NCI-H146 (cell line): ENCODE measurements around the gene MEDAG.
"Not testable (repeated sequence)": the region's sequence is repeated elsewhere in the genome, so short reads cannot be mapped to it uniquely, and the experiment has no call there.

Experiments
- DNase-seq: peaks from one replicate; lab custom pipeline; 2025; lab: John Stamatoyannopoulos, UW

Gene MEDAG

DNA sequence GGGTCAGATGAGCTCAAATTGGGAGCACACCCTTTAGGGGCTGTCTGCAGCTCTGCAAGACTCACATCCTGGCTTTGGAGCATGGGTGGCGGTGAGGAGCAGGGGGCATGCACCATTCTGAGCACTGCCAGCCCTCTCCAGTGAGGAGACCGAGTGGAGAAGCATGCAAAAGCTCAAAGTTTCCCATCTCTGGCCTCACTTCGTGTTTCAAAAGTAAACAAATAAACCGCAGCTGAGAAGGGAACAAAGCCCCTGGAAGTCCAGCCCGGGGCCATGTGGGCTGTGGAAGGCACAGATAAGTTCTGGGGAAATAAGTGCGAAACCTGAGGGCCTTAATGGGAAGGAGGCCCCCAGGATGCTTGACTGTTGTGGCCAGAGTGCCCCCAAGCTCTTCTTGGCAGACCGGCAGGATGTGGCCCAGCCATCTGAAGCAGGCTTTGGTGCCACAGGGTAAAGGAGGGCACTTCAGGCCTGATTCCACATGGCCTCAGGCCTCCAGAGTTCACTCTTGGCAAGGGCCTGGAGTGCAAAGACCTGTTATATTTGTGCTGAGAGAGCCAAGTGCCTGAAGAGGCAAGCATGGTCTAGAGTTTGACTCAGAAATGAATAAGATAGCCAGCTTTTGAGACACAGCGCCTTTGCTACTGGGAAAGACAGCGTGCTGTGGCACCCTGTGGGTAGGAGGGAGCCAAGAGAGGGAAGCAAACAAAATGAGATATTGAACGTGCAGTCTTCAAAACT is 1.2 kb downstream of the MEDAG start:
- no peak for DNase-seq

DNA sequence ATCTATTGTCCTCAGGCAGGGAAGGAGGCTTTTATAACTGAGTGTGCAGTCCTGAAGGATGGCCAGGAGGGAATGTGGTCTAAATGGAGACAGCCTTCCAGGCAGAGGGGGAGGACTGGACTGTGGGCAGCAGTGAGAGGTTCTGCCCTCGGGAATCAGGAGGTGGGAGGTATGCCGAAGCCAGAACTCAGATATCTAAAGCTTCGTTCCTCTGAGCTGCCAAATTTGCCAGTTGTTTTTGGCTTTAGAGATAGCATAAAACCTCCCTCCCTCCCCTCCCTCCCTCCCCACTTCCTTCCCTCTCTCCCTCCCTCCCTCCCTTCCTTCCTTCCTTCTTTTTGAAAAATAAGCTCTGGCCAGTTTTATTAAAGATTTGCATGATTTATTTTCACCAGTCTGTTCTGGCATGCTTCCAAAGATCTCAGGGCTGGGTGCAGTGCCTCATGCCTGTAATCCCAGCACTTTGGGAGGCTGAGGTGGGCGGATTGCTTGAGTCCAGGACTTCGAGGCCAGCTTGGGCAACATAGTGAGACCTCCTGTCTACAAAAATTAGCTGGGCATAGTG is 2.4 kb downstream of the MEDAG start:
- DNase-seq = no peak

DNA sequence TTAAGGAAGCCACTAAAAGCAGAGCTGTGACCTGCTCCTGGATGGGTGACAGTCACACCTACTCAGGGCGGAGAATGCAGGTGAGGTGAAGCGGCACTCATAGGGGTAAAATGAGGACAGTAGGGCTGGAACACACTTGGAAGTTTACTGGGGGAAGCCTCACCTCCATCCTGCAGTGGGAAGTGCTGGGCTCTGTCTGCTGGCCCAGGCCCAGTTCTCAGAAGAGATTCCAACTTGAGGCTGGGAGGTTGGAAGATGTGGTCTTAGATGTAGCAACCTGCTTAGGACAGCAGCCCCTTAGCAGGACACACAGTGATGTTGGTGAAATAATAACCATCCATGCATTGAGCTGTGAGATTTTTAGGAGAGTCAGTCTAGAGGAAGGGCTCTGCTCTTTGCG is 4.6 kb downstream of the MEDAG start:
- no peak for DNase-seq

DNA sequence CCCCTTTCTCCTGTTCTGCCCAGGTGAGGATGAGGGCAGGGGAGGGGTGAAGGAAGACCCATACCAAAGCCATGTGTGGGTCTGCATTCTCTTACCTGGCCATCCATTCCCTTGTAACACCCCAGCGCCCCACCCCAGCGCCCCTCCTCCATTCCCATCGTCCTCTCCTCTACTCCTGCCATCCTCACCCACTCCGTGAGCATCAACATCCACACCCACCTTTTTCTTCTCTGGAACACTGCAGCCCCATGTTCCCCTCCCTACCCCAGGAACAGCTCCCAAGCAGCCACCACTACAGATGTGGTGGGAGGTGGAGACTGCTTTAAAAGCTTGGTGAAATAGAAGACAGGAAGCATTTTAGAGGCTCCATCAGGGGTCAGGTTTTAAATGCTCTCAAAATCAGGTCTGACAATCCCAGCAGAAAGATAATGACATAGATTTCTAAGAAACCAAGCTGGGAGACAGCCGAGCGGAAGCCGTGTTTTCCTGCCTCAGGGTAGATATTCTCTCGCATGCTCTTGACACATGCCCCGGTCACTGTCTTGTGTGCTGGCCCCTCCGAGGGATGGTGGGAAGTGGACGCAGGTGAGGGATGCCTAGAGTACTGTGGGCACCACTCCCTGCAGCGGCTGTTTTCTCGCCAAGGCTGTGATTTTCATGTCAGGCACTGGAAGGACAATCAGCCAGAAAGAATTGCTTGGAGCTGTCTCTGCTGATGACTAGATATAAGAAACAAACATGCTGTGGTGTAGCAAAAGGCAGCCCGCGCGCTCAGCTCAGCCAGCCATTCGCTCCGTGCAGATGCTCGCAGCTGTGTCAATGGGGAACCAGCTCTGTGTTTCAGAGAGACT is 9.8 kb downstream of the MEDAG start:
- DNase-seq = no peak

DNA sequence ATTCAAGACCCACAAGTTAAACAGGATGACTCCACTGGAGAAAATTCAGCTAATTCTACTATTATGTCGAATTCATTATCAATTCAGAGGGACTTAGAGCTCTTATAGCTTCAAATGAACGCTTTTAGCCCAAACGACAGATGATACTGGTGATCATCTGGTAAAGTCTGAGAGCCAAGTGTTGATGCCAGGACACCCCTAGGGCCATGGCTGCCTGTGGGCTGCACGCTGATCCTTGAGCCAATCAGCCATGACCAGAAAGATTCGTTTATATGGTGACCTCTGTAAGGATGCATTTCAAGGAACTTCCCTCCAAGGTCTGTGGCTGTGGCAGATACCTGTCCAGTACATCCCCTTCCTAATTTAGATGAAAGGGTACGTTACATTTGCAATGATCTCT is 10.9 kb downstream of the MEDAG start:
- no peak for DNase-seq

DNA sequence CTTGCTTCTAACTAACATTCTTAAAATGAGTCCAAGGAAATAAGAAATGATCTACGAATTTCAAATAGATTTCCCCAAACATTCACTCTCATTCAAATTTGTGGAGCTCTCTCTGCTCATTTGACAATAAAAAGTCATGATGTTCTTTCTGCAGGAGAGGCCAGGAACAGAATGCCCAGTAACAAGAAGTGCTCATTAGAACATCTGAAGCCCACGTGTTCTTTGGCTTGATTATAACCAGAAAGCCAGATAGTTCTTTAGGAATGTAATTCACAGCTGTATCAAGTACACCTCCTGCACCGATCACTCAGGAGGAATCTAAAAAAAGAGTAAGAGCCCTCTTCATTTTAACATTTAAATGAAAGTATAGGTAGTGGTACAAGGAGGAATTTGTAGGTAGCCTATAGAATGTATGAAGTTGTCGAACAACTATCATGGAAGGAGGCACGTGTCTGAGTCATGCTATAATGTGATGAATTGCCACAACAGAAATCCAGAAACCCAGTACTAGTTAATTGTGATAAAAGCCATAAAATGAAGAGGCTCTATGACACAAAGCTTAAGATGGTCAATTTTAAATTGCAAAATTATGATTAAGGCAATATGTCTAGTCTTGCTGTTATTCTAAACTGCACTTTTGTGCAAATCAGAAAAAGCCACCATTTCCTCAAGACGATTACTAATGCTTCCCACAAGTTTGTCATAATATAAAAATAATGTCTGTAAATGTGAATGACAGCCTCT is 12.8 kb downstream of the MEDAG start:
- DNase-seq = no peak

DNA sequence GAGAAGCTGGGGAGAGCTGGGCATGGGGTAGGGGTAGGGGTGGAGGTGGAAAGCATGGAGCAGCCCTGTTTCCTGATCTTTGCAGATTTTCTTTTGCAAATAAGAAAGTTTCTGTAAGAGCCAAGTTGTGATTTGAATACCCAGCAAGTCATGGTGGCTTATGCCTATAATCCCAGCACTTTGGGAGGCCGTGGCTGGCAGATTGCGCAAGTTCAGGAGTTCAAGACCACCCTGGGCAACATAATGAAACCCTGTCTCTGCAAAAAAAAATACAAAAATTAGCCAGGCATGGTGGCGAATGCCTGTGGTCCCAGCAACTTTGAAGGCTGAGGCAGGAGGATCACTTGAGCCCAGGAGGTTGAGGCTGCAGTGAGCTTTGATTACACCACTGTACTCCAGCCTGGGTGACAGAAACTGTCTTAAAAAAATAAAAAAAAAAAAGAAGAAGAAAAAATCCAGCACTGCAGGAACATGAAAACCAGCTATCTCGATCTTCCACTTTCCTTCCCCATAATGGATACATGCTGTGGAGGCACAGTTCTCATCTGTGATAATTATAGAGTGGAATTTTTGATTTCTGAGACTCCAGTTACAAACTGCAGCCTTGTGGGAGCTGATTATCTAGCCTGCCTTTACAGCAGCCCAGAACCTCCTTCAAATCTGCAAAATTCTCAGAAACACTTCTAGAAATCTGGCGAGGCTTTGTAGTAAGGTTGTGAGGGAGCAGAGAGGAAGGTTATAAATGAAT is 14.3 kb downstream of the MEDAG start:
- DNase-seq = no peak

DNA sequence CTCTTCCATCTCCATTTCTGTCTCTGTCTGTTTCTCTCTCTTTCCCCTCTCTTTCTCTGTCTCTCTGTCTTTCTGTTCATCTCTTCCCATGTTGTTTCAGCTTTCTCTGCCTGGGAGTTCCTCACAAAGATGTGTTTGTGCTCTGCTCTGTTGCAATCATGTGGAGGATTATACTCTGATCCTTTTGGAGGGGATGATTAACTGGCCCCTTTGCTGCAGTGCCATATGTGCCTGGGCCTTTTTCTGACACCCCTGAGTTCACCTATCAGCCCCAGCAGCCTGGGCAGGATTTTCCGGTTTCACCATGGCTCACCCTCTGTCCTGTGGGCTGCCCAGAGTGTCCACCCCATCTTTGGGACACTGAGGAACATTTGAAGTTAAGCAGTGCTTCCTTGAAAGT is 17.3 kb downstream of the MEDAG start:
- DNase-seq = no peak

DNA sequence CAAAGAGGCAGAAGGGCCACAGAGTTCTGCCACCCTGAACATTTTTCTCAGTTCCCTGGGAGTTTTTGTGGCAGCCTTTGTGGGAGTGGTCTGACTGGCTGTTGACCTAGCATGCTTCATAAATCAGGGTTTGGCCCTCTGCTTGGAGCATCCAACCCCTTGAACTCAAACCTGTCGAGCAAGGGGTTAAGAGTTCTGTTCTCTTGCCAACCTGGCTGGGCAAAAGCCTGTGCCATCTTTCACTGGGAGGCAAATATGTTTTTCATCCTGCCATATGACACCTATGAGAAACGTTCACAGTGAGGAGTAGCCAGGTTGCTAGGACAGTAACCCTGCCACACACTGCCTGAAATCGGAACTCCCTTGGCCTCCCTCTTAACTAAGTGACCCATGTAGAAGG is 18.6 kb downstream of the MEDAG start:
- DNase-seq = no peak

DNA sequence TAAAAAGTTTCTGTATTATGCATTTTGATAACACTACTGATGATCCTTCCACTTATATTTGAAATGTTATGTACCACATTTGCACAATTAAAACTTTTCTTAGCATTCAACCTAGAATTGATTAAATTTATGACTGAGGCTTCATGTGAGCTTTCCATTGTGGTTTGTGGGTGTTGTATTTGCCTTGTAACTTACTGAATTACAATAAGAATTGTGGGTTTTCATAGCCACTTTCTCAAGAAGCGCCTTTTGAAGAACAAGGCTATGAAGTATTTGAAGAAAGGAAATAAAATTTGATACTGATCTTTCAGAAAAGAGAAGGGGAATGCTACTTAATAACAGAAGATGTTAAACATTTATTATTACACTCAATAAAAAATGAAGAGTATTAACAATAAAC is 19.4 kb downstream of the MEDAG start:
- DNase-seq = no peak

DNA sequence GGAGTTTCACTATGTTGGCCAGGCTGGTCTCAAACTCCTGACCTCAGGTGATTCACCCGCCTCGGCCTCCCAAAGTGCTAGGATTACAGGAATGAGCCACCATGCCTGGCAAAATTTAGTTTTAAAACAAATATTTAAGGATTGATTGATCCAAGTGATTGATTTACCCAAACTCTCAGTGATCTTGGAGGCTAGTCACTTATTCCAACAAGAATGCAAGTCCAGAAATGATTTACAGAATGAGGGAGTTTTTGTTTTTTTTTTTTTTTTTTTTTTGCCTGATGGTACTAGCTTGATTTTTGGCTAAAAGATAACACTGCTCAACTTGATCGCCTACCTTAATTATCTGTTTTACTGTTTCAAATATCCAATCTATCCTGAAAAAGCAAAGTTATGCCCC is 20.7 kb downstream of the MEDAG start:
- DNase-seq = no peak

DNA sequence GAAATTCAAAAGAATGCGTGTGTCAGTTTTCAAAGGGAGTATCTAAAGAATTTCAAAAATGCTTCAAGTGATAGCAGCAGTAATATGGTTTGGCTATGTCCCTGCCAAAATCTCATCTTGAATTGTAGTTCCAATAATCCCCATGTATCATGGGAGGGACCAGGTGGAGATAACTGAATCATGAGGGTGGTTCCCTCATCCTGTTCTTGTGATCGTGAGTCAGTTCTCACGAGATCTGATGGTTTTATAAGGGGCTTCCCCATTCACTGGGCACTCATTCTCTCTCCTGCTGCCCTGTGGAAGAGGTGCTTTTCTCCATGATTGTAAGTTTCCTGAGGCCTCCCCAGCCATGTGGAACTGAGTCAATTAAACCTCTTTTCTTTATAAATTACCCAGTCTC is 21.1 kb downstream of the MEDAG start:
- not testable (repeated sequence) for DNase-seq

DNA sequence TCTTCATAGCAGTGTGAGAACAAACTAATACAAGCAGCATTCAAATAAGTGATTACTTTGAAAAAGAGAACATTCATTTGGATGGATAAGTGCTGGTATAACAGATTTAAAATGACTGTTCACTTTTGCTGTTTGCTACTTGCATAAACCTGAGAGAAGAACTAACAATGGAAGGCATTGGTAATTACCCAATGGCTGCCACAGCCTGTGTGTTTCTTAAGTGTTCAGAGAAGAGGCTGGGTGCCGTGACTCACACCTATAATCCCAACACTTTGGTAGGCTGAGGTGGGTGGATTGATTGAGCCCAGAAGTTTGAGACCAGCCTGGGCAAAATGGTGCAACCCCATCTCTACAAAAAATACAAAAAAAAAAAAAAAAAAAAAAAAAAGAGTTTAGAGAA is 21.5 kb downstream of the MEDAG start:
- DNase-seq = no peak

DNA sequence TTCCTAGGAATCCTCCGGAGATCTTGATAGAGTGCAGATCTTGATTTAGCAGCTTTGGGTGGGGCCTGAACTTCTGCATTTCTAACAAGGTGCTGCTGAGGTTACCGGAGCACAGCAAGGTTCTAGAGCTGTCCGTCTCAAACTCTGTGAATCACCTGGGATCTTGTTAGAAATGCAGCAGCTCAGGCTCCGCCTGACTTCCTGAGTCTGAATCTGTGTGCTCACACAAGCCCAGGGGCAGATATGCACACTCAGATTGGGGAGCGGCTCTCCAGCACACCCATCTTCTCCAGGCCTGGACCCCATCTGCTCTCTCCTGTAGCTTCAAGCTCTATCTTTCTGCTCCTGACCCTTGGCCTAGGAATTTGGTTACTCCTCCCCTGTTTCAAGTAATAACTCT is 22.9 kb downstream of the MEDAG start:
- DNase-seq = no peak

DNA sequence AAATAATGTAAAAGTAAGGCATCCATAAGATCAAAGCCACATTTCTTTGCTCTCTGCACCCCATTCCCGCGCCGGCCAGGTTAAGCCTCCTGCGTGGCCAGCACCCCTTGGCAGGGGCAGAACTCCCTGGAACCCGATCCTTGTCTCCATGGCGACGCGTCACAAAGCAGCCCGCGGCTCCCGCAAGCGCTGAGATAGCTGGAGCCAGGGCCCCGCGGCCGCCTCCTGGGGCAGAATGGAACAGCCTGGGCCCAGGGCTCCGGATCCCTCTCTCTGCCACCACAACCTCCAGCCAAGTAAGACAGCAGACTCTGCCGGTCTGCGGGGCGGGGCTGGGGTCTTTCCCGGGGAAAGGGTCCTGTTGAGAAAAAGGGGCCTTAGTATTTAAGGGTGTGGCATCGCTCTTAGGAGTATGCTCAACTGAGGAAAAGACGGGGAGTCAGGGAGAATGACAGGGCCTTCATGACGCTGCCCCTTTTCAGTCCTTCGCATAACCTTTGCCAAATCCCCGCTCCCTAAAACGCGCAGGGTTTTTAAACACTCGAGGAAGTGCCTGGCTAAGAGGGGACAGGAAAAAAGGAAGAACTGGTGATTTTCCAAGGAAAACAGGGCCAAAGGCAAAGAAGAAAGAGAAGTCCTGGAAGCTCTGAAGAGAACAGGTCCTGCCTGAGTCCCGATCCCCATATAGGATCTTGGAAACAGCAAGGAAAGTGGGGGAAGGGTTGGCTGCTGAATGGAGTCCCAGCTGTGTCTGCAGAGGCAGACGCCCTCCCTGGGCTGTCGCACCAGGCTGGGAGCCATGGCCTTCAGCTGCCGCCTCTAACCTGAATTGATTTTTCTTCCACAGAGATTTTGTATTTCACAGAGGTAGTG is 26.6 kb downstream of the MEDAG start, which contains the start of gene TEX26:
TSS of gene TEX26 (plus strand) at position 176 of the 873 bp plus-strand sequence. CDS start at position 236, 60 bp downstream.
- no peak for DNase-seq

DNA sequence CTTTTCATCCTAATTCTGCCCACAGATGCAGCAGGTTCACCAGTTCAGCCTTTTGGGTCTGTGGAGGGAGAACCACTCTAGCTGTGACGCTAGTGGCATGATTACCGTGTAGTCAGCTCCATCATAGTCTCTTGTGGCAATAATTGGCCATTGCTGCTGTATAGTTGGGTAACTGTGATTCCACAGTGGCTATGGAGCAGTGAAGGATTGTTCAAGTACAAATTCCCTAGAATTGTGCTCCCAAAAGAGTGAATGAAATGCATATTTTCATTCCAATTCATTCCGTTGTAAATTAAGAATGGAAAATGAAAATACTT is 27.2 kb downstream of the MEDAG start:
- DNase-seq = no peak

DNA sequence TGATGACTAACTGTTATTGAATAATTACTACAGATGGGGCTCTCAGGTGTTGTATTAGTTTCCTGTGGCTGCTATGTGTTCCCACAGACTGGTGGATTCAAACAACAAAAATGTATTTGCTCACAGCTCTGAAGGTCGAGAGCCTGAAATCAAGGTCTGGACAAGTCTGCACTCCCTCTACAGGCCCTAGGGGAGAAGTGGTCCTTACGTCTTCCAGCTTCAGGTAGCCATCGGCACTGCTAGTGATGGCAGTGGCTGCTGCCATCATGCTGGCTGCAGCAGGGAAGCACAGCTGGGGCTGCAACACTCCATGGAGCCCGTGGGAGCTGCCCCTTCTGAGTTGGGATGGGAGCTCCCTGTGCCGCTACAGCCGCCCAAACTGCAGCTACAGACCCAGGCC is 28.3 kb downstream of the MEDAG start:
- DNase-seq = no peak

DNA sequence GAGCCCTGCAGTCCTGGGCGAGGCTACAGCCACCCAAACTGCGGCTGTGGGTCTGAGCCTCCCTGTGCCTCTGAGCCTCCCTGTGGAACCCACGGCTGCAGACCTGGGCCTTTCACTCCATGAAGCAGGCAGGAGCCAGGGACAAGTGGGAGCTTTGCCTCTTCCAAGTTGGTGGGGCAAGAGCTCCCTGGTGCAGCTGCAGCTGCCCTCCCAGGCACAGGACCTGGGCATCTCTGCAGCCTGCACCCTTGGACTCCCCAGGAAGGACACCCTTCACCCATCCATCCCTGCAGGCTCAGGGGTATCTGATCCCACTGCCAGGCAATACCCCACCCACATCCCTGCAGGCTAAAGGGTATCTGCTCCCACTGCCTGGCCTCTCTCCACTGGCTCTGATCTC is 28.7 kb downstream of the MEDAG start:
- DNase-seq = no peak

DNA sequence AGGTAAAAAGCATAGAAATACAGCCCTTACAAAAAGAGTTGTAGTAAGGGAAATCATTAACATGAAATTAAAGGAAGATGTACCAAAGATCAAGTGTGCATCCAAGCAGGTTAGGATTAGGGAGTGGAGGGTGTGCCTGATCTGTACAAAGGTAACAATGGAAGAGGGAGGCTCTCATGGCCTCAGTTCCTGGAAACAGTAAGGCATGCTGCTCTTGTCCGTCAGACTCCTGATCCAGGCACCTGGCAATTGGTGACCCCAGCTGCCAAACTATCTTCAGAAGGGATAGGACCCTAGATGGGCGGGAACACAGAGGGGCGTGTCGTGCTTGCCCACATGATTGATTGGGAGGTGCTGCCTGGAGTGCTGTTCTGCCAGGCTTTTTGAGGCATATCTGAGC is 30.9 kb downstream of the MEDAG start:
- DNase-seq = no peak

DNA sequence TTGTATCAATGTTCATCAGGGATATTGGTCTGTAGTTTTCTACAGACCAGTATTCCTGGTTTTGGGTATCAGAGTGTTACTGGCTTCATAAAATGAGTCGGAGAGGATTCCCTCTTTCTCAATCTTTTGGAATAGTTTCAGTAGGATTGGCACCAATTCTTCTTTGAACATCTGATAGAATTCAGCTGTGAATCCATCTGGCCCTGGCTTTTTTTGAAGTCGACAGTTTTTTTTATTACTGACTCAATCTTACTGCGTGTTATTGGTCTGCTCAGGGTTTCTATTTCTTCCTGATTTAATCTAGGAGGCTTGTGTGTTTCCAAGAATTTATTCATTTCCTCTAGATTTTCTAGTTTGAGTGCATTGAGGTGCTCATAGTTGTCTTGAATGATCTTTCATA is 37.8 kb downstream of the MEDAG start:
- no peak for DNase-seq
